Kidney (tissue), 14 donors: ENCODE data around the gene TNS3. TPM values are rescaled to one million over a fixed set of nuclear protein-coding genes. Genes with fewer than 3 reads are reported as not detected.
A peak's percentile ranks its signal among the peaks of the same experiment; 100 is the strongest.

Experiments
- DNase-seq, 5 donors: peaks; one replicate each; pipeline ENCODE4 v3.0.0-alpha.2; 2013 to 2020
- FAIRE-seq: peaks from 2 replicates; lab custom pipeline; 2012; peaks lifted over from hg19 to GRCh38; lab: Jason Lieb, UNC
- H3K27ac ChIP-seq, 2 donors: one replicate each; pipeline ENCODE4 v1.7.0; 2013; ENCODE audit warnings: low read depth in 2 of 2, low read length in 2 of 2, inconsistent platforms in 1 of 2
- H3K27me3 ChIP-seq: one replicate; pipeline ENCODE4 v1.7.1; 2013; ENCODE audit warnings: low read length, inconsistent platforms; ENCODE audit not compliant: control insufficient read depth, insufficient read depth
- H3K36me3 ChIP-seq, 3 donors: one replicate each; pipeline versions ENCODE4 v1.7.0 to v1.7.1; 2013; ENCODE audit warnings: low read length in 3 of 3, control low read depth in 1 of 3, inconsistent platforms in 1 of 3; ENCODE audit not compliant: insufficient read depth in 3 of 3, control insufficient read depth in 2 of 3
- H3K4me1 ChIP-seq, 3 donors: one replicate each; pipeline versions ENCODE4 v1.7.0 to v1.7.1; 2013; ENCODE audit warnings: low read length in 3 of 3, inconsistent platforms in 1 of 3, low read depth in 1 of 3; ENCODE audit not compliant: control insufficient read depth in 2 of 3, insufficient read depth in 2 of 3
- H3K4me3 ChIP-seq, 3 donors: one replicate each; pipeline versions ENCODE4 v1.7.0 to v1.8.1; 2013; ENCODE audit warnings: low read length in 3 of 3, control low read depth in 1 of 3, inconsistent platforms in 1 of 3
- H3K9ac ChIP-seq, 3 donors: one replicate each; pipeline versions ENCODE4 v1.7.0 to v1.7.1; 2013; ENCODE audit warnings: low read length in 3 of 3, control low read depth in 1 of 3, inconsistent platforms in 1 of 3
- H3K9me3 ChIP-seq, 3 donors: one replicate each; pipeline versions ENCODE4 v1.7.0 to v1.7.1; 2013; ENCODE audit warnings: low read length in 3 of 3, control low read depth in 1 of 3, inconsistent platforms in 1 of 3; ENCODE audit not compliant: control insufficient read depth in 2 of 3, insufficient read depth in 1 of 3
- CTCF ChIP-seq: IDR thresholded peaks from 3 replicates; pipeline ENCODE4 v1.5.1; 2012; ENCODE audit warnings: mild to moderate bottlenecking, moderate library complexity, borderline replicate concordance; ENCODE audit not compliant: insufficient read depth; ENCODE audit errors: extremely low read depth
- intact Hi-C: fragments of 100-400 bp; cut with DNase I; formaldehyde crosslinking; loops from one replicate; pipeline ENCODE4 v1.11.1; 2022
- polyA plus RNA-seq: library from polyadenylated mRNA; stranded (reverse); fragments of 350-450 nt; fragmentation: Illumina TruSeq; extraction: RNeasy Lipid Tissue Mini Kit (QIAGEN cat#74804); gene quantifications from one replicate; pipeline ENCODE4 v1.2.3, GENCODE V29; 2014; ENCODE audit warnings: low read depth, low replicate concordance; ENCODE audit not compliant: insufficient read depth
- total RNA-seq: library from RNA; stranded (reverse); fragmentation: NEBNext Ultra II Directional; extraction: Animal tissue kit (Norgen Biotek cat#: 25700); gene quantifications from one replicate; pipeline ENCODE4 v1.2.1, GENCODE V29; 2021
- donor health status: control.
- donor health status: control.
- donor health status: control.
- donor health status: control.
- donor health status: control.
- donor health status: DM: yes; HTN: yes; CAD: no.
- donor health status: Normal renal cell carcinoma (clear cell type).

TNS3 gene
- total and polyA plus RNA-seq, 2 donors from 2014 or later = 38.4 to 198 TPM

DNA sequence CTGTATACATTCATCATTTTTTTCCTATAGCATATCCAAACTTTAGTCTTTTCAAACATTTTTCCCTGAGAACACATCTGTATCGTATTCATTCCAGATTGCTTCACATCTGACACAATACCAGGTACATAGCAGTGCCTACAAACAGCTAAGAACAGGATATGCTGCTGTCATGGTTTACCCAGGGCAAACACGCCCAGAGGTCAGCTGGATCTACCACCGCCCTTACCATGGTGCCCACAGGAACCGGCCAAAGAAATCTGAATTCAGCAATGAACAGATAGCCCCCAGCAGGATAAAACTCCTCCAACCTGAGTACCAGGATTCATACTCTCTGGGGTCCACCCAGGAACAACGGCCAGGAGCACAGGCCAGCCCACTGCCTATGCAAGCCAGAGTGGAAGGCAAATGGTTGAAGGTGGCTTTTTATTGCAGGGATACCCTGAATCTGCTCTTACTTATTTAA is 43.0 kb downstream of the TNS3 start:
- Histone ChIP-seq H3K36me3 (no peaks in the 10 kb centered on the region), H3K4me3 (peak overlapping the region in 2 of 3 donors; percentile 37 to 67), H3K9me3 (no peaks in the 10 kb centered on the region), H3K27me3 (no peaks in the 10 kb centered on the region), H3K27ac (peak overlapping the region; percentile 32 to 74), H3K4me1 (peaks cover 17 to 64% (median 42%) of the 10 kb centered on the region in 3 donors), H3K9ac (peak overlapping the region in 1 of 3 donors; percentile 71)
- intact Hi-C loops = no loop called here
- no peak for TF ChIP-seq CTCF
- DNase-seq = no peak
- FAIRE-seq = no peak

DNA sequence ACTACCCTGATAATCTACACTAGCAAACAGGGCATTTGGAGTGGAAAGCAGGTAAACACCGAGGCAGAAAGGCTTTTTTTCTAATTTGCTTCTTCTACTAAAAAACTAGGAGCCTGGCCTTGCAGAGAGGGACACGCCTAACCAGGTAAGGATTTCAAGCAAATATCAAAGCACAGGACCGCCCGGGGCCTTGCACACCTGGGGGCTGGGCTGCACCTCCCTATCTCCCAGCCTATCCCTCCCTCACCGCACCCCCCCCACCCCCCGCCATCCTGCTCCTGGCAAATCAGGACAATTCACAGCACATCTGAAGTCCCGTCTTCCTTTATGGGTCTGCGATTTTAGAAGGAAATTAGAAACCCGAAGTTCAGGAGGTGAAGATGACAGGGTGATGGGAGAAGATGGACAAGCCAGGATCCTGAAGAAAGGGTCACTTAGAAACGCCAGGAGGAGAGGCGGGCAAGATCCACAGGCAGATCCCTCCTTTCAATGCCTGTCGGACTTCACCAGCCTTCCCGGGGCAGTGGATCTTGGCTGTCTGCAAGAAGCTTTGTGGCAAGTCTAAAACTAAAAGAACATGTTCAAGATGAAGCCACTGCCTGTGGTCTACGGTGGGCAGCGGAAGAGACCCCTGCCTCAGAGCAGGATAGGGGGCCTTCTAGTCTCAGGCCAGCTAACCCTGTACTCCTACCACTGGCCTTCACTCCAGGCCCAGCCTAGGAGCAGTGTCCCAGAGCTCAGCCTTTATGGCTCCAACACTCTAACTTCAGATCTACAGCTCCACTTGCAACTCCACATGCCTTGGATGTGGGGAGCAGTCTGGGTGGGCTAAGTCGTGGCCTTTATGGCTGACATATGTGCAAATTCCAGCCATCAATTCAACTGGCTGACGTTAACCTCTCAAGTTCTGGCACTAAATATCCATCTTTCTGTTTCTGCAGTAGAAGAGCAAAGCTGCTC is 43.9 kb downstream of the TNS3 start:
- Histone ChIP-seq H3K36me3 (no peaks in the 10 kb centered on the region), H3K9ac (peak overlapping the region in 1 of 3 donors; percentile 71), H3K9me3 (no peaks in the 10 kb centered on the region), H3K4me3 (peak overlapping the region; percentile 12 to 67 (median 49)), H3K4me1 (peaks cover 17 to 56% (median 38%) of the 10 kb centered on the region in 3 donors), H3K27ac (peak overlapping the region; percentile 48 to 52), H3K27me3 (no peaks in the 10 kb centered on the region)
- DNase-seq (peak in 2 of 5 donors; percentile 39 to 89), FAIRE-seq (no peak)
- intact Hi-C loops = no loop called here
- no peak for TF ChIP-seq CTCF

GRCh38 chr7:47536661-47537611 is 45.0 kb downstream of the TNS3 start:
- no peaks in the 10 kb centered on the region for H3K27me3 ChIP-seq
- no peaks in the 10 kb centered on the region for H3K9me3 ChIP-seq
- intact Hi-C loops = no loop called here
- H3K9ac ChIP-seq = peak overlapping the region; percentile 28 to 71 (median 63)
- peak overlapping the region; percentile 57 to 75 (median 67) for H3K4me3 ChIP-seq
- TF ChIP-seq CTCF = no peak
- peaks cover 17 to 55% (median 33%) of the 10 kb centered on the region in 3 donors for H3K4me1 ChIP-seq
- no peaks in the 10 kb centered on the region for H3K36me3 ChIP-seq
- peak overlapping the region; percentile 52 to 75 for H3K27ac ChIP-seq
- DNase-seq (peak; percentile 61 to 84 (median 75)), FAIRE-seq (no peak)
